GM21786 (cell line): ENCODE measurements around the gene GMPR2.

Source experiments
- ATAC-seq: cut with Tn5 transposase; IDR thresholded peaks from one replicate; pipeline ENCODE4 v1.9.1; 2021; ENCODE audit not compliant: unreplicated experiment

The GMPR2 gene

DNA sequence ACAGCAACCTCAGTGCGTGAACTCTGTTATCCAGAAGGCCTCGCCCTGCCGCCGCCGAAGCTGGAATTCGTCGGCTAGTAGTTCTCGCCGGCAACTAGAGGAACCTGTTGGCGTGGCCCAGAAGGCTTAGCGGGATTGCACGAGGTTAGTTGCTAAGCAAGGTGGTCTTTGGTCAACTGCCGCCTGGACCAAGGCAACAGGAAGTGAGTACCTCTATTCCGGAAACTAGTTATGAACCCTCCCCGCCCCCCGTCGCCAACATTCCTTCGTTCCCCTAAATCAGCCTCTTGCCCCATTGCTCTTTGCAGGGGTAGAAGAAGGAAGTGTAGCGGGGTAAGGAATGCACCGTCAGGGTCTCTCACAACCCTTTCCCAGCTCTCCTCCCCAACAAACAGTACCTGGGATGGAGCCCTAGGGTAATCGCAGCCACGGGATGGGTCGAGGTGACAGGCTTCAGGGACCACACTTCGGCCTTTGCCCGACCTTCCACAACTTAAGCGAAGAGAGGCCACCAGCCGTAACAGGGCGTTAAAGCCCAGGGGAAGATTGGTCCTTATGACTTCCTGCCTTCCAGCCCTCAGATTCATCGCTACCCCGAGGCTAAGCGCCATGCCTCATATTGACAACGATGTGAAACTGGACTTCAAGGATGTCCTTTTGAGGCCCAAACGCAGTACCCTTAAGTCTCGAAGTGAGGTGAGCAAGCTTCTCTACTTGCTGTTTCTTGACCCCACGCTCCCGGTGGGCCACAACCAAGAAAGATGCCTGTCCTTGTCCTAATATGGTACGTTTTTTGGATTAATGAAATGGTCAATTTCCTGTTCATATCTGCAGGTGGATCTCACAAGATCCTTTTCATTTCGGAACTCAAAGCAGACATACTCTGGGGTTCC, at the start of gene GMPR2:
GMPR2 (plus strand) TSS at position 285 of the 893 bp plus-strand sequence; CDS start at position 610, 325 bp downstream.
- ATAC-seq: peak; percentile 64

GRCh38 chr14:24183014-24183481, 49.7 kb upstream of the GMPR2 start:
- ATAC-seq: no peak

DNA sequence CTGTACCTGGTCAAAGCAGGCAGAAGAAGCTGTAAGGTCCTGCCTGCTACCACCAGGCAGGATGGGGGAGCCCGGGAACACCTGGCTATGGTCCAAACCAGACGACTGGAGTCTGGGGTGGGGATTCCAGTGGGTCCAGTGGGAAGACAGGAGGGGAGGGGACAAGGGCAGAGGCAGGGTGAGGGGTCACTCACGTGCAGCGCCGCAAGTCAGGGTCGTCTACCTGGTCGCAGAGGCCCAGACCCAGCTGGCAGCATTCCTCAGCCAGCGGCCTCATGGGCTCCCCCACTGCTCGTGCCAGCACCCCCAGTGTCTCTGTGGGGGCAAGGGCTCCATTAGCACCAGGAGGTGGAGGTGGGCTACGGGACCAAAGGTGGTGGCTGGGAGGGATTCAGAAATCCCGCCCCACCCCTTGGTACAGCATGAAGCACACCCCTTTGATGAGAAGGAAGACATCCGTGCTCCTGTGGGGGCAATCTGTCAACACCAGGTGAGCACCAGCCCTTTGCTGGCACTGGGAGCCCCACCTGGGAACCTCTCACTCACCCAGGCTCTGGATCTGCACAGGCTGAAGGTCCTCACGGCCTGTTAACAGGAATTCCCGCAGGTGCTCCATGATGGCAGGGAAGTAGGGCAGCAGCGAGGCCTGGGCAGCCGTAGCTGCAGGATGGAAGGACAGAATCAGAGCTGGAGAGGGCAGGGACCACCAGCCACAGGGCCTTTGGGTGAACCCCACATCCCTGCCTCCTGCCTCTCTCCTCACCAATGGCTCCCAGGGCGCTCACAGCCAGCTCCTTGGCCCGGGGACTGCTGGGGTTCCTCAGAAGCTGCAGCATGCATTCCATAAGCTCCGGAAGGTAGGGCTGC, 48.4 kb upstream of the GMPR2 start:
- ATAC-seq: no peak

- ATAC-seq: no peak
Measured at GRCh38 chr14:24185026-24185425, 47.7 kb upstream of the GMPR2 start.

DNA sequence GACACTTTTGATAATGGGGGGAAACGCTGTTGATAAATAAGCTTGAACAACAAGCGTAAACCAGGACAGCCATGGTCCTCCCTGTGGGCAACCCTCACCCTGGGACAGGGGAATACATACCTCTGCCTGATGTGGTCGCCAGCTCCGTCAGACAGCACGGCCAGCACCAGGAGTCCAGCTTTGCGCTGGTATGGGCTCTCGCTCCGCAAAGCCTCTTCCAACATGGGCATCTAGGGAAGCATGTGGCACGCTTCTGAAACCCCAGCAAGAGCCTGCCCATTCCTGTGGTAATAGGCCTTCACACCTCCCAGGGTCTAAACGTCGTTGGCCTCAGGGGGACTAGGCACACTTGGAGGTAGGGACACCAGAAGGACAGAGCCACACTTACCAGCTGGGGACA, 47.0 kb upstream of the GMPR2 start:
- ATAC-seq: no peak

GRCh38 chr14:24186831-24187538, 45.7 kb upstream of the GMPR2 start:
- no peak for ATAC-seq

DNA sequence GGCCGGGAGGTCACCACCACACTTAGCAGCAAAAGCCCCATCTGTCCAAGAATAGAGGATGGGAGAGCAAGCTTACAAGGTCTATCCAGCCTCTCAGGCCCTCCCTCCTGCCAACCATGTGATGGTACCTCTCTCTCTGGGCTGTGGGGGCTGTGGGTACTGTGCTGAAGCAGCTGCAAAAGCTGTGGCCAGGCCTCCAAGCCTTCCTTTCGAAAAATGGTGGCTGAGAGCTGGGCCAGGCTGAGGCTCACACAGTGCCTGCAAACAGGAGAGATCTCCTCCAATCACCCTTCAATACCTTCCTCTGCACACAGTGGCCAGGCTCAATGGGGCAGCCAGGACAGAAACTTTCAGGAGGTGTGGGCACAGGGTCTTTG, 45.2 kb upstream of the GMPR2 start:
- ATAC-seq: no peak

DNA sequence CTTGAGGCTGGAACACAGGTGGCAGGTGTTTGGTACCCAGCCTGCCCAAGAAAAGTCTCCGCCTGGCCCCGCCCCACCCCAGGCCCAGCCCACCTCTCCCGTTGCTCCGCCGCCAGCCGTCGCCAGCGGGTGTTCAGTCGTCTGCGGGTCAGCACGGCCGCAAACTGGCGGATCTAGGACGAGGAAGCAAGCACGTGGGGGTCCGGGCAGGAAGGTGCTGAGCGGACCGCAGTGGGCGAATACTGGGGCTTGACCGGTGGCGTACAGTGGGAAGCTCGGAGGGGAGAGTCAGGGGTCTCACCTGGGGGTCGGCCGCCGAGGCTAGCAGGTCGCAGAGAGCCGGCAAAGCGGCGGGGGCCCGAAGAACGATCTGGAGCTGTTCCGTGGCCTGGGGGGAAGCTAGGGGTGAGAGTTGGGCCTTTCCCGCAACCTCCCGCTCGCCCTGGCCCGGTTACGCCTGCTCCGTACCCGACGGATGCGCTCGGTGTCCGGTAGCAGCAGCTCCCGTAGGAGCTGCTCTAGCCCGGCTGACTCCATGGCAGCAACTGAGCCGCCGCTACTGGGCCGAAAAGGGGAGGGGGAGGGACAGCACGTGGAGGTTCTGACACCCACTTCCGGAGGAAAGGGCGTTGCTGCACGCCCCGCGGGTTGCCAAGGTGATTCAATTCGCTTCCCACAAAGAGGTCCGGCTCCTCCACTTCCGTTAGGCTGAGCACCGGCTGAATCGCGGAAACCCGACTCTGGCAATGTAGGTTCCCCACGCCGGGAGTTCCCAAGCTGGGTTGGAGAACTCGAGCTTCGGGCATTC, 44.3 kb upstream of the GMPR2 start, which contains the start of gene IPO4:
IPO4 (minus strand) TSS at position 566 of the 808 bp plus-strand sequence; CDS start at position 537, 29 bp downstream.
- peak; percentile 96 for ATAC-seq

DNA sequence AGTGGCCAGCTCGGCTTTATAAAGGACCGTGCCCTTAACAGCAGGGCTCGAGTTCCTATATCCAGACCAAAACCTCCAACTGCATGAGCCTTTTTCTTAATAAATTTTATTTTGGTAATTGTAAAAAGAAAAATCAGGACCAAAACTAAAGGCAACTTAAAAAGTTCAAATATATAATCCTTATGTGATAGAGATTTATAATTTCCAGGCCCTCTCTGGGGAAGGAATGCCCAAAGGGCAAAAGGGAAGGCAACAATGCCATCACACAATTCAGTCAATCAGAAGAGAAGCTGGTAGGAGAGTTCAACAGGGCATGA, 43.7 kb upstream of the GMPR2 start:
- no peak for ATAC-seq

DNA sequence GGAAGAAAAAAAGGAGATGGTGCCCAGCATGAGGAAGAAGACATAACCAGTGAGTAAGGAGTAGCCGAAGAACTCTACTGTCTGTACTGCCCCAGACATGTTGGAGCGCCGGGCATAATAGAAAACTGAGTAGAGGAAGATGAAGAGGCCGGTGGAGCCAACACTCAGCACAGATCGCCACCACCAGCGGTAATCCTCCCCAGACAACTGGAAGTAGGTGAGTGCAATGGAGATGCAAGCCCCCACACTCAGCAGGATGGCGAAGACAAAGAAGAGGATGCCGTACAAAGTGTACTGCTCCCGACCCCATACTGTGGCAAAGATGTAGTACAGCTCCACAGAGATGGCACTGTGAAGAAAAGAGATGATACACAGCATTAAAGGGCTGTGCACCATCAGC, 43.3 kb upstream of the GMPR2 start:
- no peak for ATAC-seq

GRCh38 chr14:24190416-24190815, 42.3 kb upstream of the GMPR2 start:
- ATAC-seq: no peak

- ATAC-seq: no peak
Measured at GRCh38 chr14:24192933-24193332, 39.8 kb upstream of the GMPR2 start.

DNA sequence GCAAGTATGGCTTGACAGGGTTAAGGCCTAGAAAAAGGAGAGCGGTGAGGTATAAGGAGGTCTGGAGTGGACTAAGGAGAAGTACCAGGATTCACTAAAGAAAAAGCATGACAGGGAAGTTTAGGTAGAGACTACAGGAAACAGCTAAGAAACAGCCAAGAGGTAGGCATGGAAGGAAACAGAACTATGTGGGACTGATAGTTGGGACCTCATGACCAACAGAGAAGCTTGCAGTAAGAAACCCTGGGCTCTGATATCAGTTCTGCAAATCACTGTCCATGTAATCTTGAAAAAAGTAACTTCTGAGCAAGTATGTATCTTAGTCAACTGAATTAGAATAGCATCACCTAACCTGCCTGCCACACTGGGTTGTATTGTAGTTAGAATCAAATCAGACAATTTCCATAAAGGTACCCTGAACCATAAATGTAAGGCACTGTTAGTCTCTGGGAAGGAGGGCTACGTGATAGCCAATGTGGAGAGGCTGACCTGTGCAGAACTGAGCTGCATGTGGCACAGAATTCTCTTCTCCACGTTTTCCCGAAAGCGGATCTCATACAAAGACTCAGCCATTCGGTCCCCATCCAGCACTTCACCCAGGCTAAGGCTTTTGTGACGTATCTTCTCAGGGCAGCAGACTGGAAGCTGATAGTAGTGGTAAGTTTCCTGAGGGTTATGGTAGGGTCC, 38.4 kb upstream of the GMPR2 start:
- ATAC-seq: no peak

DNA sequence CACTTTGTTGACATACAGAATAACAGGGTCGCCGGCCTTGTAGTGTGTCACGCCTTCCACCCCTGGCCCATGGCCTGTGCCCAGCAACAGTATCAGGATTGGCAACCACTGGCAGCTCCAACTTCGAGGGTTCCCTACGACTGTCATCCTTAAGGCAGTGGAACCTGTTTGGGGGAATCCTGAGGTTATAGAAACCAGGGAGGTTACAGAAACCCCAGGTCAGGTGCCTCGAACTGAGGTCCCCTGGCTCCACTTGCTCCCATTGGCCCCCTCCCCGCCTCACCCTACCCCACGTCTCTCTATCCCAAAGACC, 37.9 kb upstream of the GMPR2 start:
- no peak for ATAC-seq

DNA sequence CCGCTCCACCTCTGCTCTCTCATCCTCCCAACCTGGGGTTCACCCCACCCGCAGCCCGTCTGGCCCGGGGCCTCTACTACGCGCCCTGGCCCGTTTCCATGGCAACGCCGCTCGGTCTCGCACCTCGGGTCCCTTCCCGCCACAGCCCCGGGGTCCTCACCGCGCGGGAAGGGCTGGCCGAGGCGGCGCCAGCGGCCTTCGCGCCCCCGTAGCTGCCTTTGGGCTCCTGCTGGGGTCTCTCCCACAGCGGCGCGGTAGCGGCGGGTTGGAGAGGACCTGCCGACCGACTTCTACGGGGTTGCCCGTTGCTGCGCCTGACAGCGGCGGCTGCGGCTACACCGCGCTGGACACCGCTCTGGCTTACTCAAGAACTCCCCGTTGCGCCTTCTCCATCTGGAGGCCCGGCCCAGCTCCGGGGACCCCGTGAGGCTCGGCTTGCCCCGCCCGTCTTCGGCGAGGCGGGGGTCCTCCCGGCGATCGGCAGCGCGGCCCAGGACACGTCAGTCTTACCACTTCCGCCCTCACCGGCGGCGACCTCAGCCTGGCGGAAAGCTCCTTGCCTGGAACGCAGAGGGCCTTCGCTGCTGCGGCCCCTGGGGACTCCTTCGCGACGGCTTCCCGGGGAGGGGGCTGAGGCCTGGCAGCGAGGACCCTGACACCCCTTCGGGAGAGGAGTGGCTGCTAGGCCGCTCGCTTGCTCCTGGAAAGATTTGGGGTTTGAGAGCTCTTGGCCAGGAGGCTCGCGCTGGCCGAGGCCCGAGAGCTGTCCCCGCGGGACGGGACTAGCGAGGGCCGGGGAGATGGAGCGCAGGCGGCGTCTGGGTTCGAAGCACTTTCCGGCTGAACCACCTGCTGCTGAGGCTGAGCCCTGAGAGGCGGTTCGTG, 37.3 kb upstream of the GMPR2 start, which contains the start of gene TM9SF1:
TM9SF1 (minus strand) TSS at position 256 of the 885 bp plus-strand sequence. CDS start 422 bp downstream, outside the sequence.
- peak; percentile 84 for ATAC-seq

DNA sequence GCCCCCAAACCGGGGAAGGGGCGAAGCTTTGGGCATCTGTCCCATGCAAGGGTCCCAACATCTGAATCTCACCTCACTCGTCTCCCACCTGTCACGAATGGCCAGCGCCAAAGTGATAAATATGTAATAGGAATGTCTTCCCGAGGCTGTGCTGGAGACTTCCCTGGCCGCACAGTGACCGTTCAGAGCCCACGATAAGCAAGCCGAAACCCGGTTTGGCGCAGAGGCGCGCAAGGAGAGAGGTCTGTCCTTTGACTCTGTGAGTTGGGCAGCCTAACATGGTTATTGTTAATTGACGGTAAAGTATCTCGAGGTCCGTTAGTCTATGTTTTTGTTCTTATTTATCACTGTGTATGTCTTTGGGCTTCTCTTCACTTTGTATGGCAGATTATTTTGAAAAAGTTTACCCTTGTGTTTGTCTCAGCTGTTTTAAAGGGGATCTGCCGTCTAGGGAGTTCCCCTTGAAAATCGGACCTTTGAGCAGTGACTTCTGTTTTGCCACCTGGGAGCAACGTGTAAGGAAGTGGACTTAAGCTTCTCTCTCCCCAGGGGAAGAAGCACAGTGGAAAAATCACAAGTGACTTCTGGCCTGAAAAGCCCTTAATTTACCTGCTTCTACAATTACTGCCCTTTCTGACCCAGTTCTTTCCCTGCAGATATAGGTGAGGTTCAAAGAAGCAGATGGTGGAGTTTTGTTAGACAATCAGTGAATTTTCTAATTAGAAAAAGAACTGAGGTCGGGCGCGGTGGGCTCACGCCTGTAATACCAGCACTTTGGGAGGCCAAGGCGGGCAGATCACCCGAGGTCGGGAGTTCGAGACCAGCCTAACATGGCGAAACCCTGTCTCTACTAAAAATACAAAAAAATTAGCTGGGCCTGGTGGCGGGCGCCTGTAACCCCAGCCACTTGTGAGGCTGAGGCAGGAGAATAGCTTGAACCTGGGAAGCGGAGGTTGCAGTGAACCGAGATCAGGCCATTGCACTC, 36.4 kb upstream of the GMPR2 start:
- ATAC-seq: peak; percentile 20

GRCh38 chr14:24197056-24197450, 35.7 kb upstream of the GMPR2 start:
- ATAC-seq: no peak
